NK-92 (cell line): Measurements from ENCODE around the gene CYB5A.
"Not testable (repeated sequence)": the region's sequence is repeated elsewhere in the genome, so short reads cannot be mapped to it uniquely, and the experiment has no call there.

Experiments used
- DNase-seq: peaks from one replicate; lab custom pipeline; 2025; ENCODE audit not compliant: unreplicated experiment; lab: John Stamatoyannopoulos, UW

The CYB5A gene

DNA sequence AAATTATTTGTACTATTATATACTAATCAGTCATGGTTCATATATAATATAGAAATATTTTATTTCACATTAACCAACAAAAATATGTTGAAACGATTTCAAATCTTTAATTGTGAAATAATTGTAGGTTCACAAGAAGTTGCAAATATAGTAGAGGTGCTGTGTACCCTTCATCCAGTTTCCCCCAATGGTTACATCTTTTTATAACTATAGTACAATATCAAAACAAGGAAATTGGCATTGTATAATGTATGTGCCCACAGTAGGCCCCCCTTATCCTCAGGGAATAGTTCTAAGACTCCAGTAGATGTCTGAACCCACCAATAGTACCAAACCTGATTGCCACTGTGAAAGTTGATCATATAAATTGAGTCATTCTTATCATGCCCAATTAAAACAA, 7.4 kb upstream of the CYB5A start:
- no peak for DNase-seq

DNA sequence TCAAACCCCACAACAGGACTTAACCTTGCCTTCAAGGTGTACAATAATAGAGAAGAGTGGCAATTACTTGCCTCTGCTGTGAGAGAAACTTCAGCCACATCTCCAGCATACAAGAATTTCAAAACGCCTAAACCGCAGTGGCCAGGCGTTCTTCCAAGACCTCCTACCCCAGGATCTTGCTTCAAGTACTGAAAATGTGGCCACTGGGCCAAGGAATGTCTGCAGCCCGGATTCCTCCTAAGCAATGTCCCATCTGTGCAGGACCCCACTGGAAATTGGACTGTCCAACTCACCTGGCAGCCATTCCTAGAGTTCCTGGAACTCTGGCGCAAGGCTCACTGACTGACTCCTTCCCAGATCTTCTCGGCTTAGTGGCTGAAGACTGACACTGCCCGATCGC, 2.8 kb upstream of the CYB5A start:
- DNase-seq, result no peak

DNA sequence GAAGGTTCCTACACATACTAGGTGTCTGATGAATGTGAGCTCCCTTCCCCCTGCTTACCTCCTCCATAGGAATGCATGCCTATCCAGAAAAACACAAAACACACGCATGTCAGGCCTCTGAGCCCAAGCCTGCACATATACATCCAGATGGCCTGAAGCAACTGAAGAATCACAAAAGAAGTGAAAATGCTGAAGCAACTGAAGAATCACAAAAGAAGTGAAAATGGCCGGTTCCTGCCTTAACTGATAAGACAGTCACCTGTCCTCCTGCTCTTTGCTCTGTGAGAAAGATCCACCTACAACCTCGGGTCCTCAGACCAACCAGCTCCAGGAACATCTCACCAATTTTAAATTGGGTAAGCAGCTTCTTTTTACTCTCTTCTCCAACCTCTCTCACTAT, 1.2 kb upstream of the CYB5A start:
- not testable (repeated sequence) for DNase-seq

GRCh38 chr18:74292541-74292858, 737 bp upstream of the CYB5A start:
- no peak for DNase-seq

- no peak for DNase-seq
These were observed 342 bp downstream of the CYB5A start for GRCh38 chr18:74291472-74291770.

- no peak for DNase-seq
These were observed 830 bp downstream of the CYB5A start for GRCh38 chr18:74290794-74291471.

- no peak for DNase-seq
These were observed 1.7 kb downstream of the CYB5A start for GRCh38 chr18:74290021-74290420.

GRCh38 chr18:74289137-74289536, 2.6 kb downstream of the CYB5A start:
- no peak for DNase-seq

- DNase-seq, result no peak
These were observed 3.0 kb downstream of the CYB5A start for GRCh38 chr18:74288730-74289129.

DNA sequence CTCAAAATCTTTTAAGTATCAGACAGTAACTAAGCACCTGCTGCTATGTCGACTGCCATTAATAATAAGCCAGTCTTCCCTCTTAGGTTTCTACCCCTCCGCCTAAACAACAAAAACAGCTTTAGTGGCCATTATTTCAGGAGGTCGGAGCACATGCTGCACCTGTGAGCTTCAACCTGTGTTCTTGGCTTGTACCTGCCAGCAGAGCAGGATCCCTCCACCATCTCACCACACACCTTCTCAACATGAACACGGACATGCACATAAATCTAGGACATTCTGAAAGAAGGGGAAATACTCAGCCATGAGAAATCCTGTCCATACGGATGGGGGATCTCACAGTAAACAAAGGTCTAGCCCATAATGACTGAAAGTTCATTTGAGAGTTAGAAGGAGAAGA, 3.7 kb downstream of the CYB5A start:
- no peak for DNase-seq

- DNase-seq, result no peak
These were observed 4.9 kb downstream of the CYB5A start for GRCh38 chr18:74286856-74287255.

GRCh38 chr18:74286106-74286855, 5.5 kb downstream of the CYB5A start:
- no peak for DNase-seq

GRCh38 chr18:74285583-74285982, 6.2 kb downstream of the CYB5A start:
- not testable (repeated sequence) for DNase-seq

DNA sequence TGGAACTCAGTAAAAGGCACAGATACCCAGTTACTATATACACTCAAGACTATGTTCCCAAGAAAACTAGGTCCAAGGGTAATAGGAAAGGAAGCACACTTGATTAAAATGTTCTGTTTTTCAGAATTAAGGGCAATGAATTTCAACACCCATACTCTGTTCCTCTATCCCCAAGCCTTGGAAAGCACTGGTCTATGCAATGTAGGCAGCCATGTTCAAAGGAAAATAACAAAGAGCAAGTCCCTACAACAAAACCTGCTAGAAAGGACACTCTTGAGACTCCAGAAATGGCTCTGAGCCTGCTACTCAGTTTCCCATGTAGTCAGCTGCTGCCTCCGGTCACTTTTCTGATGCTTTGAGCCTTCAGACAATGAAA, 6.8 kb downstream of the CYB5A start:
- DNase-seq, result no peak

- no peak for DNase-seq
These were observed 7.4 kb downstream of the CYB5A start for GRCh38 chr18:74284191-74284979.

GRCh38 chr18:74283646-74284045, 8.1 kb downstream of the CYB5A start:
- DNase-seq, result no peak

DNA sequence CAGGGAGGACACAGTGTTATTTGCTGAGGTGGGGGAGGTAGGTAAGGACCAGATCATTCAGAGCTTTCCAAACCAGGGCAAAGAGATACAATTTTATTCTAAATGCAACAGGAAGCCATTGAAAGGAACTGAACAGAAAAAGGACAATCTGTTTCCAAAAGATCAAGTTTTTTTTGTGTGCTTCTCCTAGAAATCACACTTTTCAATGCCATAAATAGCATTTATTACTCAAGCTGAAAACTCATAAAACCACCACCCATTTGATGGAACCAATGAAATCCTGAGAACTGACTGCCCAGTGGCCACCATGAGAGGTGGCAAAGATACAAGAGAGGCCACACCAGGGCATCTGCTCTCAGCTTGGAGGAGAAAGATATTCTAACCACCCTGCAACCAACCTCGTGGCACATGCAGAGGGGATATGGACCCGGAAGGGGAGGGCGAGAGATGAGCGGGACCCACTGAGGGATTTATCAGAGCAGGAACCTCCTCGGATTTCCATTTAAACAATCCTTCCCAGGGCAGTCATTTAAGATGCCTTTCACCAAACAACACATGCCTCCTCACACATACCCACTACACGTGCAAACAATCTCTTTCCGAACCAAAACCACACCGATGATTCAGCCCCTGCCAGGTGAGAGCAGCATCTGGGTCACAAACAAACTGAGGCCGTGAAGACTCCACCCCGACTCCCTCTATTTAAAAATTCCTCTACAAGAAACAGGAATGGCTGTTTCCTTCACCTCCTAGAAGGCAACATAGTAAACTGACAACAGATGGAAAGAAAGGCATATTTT, 8.8 kb downstream of the CYB5A start:
- no peak for DNase-seq

GRCh38 chr18:74281980-74282754, 9.6 kb downstream of the CYB5A start:
- no peak for DNase-seq

GRCh38 chr18:74281011-74281979, 10.5 kb downstream of the CYB5A start:
- no peak for DNase-seq

DNA sequence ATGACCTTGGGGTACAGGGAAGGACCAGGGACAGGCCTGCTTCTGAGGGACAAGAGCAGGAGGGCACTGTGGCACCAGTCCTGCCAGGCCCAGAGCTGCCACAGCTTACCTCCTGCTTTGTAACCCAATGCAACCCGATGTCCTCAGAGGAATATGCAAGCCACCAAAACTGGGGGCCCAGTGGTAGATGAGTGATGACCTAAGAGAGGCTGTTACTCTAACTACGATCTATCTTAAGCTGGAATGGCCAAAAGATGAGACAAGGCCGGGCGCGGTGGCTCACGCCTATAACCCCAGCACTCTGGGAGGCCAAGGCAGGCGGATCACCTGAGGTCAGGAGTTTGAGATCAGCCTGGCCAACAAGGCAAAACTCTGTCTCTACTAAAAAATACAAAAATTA, 12.8 kb downstream of the CYB5A start:
- no peak for DNase-seq
